Left lung (tissue), 10 donors: ENCODE results near the gene PASK. TPM values are rescaled to one million over a fixed set of nuclear protein-coding genes. Genes with fewer than 3 reads are reported as not detected.

Experiments used
- ATAC-seq: fragments of 200-7000 bp; cut with Tn5 transposase; one replicate; pipeline ENCODE4 v1.9.1; 2020; ENCODE audit warnings: moderate library complexity
- DNase-seq, 4 donors: peaks; one replicate each; pipeline ENCODE4 v3.0.0-alpha.2; 2013 to 2020
- H3K27ac ChIP-seq, 2 donors: fragments of 200-600 bp; sonication (generic) in 1 of 2; one replicate each; pipeline versions ENCODE4 v1.5.0 to v1.8.0; 2020 to 2021
- H3K27me3 ChIP-seq, 2 donors: fragments of 200-600 bp; sonication (generic) in 1 of 2; one replicate each; pipeline versions ENCODE4 v1.5.0 to v1.8.0; 2020 to 2021
- H3K36me3 ChIP-seq, 2 donors: fragments of 200-600 bp; sonication (generic) in 1 of 2; one replicate each; pipeline versions ENCODE4 v1.5.0 to v1.8.0; 2020 to 2021
- H3K4me1 ChIP-seq, 2 donors: fragments of 200-600 bp; one replicate each; pipeline ENCODE4 v1.8.0; 2021
- H3K4me3 ChIP-seq, 2 donors: fragments of 200-600 bp; sonication (generic) in 1 of 2; one replicate each; pipeline versions ENCODE4 v1.5.0 to v1.8.0; 2020 to 2021; ENCODE audit warnings: mild to moderate bottlenecking in 1 of 2
- H3K9me3 ChIP-seq, 2 donors: fragments of 200-600 bp; sonication (generic) in 1 of 2; one replicate each; pipeline versions ENCODE4 v1.5.0 to v1.8.0; 2020 to 2021
- CTCF ChIP-seq, 2 donors: fragments of 200-600 bp; sonication (generic) in 1 of 2; IDR thresholded peaks; one replicate each; pipeline versions ENCODE4 v1.5.0 to v1.8.0; 2021; ENCODE audit warnings: antibody characterized with exemption in 2 of 2
- intact Hi-C, 2 donors: fragments of 100-400 bp; cut with DNase I; formaldehyde crosslinking; loops; one replicate each; pipeline versions ENCODE4 v1.11.2 to v1.14.2; 2022
- polyA plus RNA-seq, 6 donors: library from polyadenylated mRNA; unstranded; fragments of 120-200 nt; gene quantifications; one replicate each; pipeline ENCODE4 v1.2.1, GENCODE V29; 2013; ENCODE audit not compliant: insufficient read length in 6 of 6
- total RNA-seq, 2 donors: library from RNA; stranded (reverse); fragmentation: NEBNext Ultra II Directional; extraction: Animal tissue kit (Norgen Biotek cat#: 25700); gene quantifications; one replicate each; pipeline ENCODE4 v1.2.1, GENCODE V29; 2021
- donor health status: DM: no; HTN: yes; CAD: no.
- donor health status: DM: no; HTN: no; CAD: no.

Gene PASK
- total and polyA plus RNA-seq, 8 donors, result 12.7 to 24.8 (median 21.0) TPM

GRCh38 chr2:241129086-241129871 lies 20.0 kb downstream of the PASK start:
- DNase-seq (peak in 2 of 4 donors; percentile 22 to 63), ATAC-seq (peak; percentile 15)
- TF ChIP-seq CTCF (IDR thresholded peaks at IDR 0.05), result no peak
- intact Hi-C loops, result no loop called here
- H3K4me1 ChIP-seq, result no peaks in the 10 kb centered on the region
- no peaks in the 10 kb centered on the region for H3K27me3 ChIP-seq
- no peak overlapping the region for H3K4me3 ChIP-seq
- H3K27ac ChIP-seq, result no peak overlapping the region
- no peaks in the 10 kb centered on the region for H3K9me3 ChIP-seq
- H3K36me3 ChIP-seq, result peaks cover 0 to 15% of the 10 kb centered on the region in 2 donors

GRCh38 chr2:241128266-241128665 lies 21.0 kb downstream of the PASK start:
- H3K27me3 ChIP-seq, result no peaks in the 10 kb centered on the region
- ATAC-seq, result no peak
- no peaks in the 10 kb centered on the region for H3K4me1 ChIP-seq
- H3K4me3 ChIP-seq, result no peak overlapping the region
- peaks cover 0 to 21% of the 10 kb centered on the region in 2 donors for H3K36me3 ChIP-seq
- intact Hi-C loops, result no loop called here
- no peak overlapping the region for H3K27ac ChIP-seq
- peak in 1 of 4 donors; percentile 7 for DNase-seq
- no peaks in the 10 kb centered on the region for H3K9me3 ChIP-seq
- no peak for TF ChIP-seq CTCF (IDR thresholded peaks at IDR 0.05)

GRCh38 chr2:241126771-241127202 lies 22.5 kb downstream of the PASK start:
- Histone ChIP-seq H3K27ac (no peak overlapping the region), H3K27me3 (no peaks in the 10 kb centered on the region), H3K4me1 (no peaks in the 10 kb centered on the region), H3K36me3 (peaks cover 0 to 26% of the 10 kb centered on the region in 2 donors), H3K4me3 (no peak overlapping the region), H3K9me3 (no peaks in the 10 kb centered on the region)
- intact Hi-C loops, result no loop called here
- DNase-seq, result no peak
- TF ChIP-seq CTCF (IDR thresholded peaks at IDR 0.05), result no peak
- no peak for ATAC-seq

GRCh38 chr2:241126201-241126611 lies 23.1 kb downstream of the PASK start:
- H3K27ac ChIP-seq, result no peak overlapping the region
- DNase-seq (no peak), ATAC-seq (no peak)
- H3K4me3 ChIP-seq, result no peak overlapping the region
- no peak for TF ChIP-seq CTCF (IDR thresholded peaks at IDR 0.05)
- no peaks in the 10 kb centered on the region for H3K9me3 ChIP-seq
- no peaks in the 10 kb centered on the region for H3K27me3 ChIP-seq
- H3K36me3 ChIP-seq, result peaks cover 0 to 26% of the 10 kb centered on the region in 2 donors
- intact Hi-C loops, result no loop called here
- no peaks in the 10 kb centered on the region for H3K4me1 ChIP-seq

- Histone ChIP-seq H3K9me3 (no peaks in the 10 kb centered on the region), H3K36me3 (peaks cover 0 to 26% of the 10 kb centered on the region in 2 donors)
- no peak for ATAC-seq
Observed at GRCh38 chr2:241125626-241126025, 23.6 kb downstream of the PASK start.

More at GRCh38 chr2:241125626-241126025, 23.6 kb downstream of the PASK start:
- peak in 1 of 4 donors; percentile 60 for DNase-seq
- Histone ChIP-seq H3K4me1 (no peaks in the 10 kb centered on the region), H3K27me3 (no peaks in the 10 kb centered on the region), H3K4me3 (no peak overlapping the region), H3K27ac (no peak overlapping the region)
- intact Hi-C loops, result no loop called here
- TF ChIP-seq CTCF (IDR thresholded peaks at IDR 0.05), result no peak
